ENCODE measurements around the gene PLBD1.

Gene PLBD1, protein sequence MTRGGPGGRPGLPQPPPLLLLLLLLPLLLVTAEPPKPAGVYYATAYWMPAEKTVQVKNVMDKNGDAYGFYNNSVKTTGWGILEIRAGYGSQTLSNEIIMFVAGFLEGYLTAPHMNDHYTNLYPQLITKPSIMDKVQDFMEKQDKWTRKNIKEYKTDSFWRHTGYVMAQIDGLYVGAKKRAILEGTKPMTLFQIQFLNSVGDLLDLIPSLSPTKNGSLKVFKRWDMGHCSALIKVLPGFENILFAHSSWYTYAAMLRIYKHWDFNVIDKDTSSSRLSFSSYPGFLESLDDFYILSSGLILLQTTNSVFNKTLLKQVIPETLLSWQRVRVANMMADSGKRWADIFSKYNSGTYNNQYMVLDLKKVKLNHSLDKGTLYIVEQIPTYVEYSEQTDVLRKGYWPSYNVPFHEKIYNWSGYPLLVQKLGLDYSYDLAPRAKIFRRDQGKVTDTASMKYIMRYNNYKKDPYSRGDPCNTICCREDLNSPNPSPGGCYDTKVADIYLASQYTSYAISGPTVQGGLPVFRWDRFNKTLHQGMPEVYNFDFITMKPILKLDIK

GRCh38 chr12:14567351-14568162 lies at the start of gene PLBD1:
PLBD1 (minus strand) TSS chr12:14567883; CDS start chr12:14567696, 187 bp downstream.
- no peak for FAIRE-seq

- no peak for FAIRE-seq
These were observed 47.0 kb upstream of the PLBD1 start for GRCh38 chr12:14614704-14615121.

GRCh38 chr12:14613718-14614117 lies 46.0 kb upstream of the PLBD1 start:
- FAIRE-seq = no peak

DNA sequence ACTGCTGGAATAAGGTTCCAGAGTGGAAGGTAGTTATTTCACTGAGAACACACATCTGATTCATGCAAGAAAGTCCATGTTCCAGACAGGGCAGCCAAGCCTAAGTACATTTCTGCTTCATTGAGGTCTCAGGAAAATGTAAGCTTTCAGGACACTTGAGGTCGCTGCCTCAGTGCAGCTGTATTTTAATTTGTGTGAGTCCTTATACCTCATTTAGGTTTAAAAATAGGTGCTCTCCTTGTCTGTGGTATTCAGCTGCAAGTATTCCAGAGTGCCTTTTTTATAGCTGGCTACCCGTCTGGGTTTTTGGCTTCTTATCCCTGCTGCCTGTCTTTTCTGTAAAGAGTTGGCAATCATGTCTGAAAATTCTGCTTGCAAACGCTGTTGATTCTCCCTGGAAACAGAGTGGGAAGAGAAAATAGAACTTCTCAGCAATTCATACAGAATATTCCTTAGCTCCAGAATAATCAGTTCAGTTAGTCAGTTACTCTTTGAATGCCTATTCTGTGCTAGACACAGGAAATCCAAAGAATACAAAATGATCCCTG lies 45.3 kb upstream of the PLBD1 start:
- no peak for FAIRE-seq

DNA sequence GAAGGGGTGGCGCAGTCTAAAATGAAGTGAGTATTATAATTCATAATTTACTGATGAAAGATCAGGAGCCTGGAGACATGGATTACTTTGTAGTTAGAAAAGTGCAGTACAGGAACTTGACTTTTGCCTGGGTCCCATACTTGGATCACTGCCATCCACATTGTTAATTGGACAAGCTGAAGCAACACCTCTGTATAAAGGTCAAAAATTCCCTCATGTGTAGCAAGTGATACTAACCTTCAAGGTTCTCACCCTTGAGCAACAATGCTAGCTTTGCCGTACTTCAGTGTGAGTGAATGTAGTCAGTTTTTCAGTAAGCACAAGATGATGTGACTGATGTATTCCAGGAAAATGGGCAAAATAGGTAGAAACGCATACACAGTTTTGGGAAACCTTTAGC lies 44.6 kb upstream of the PLBD1 start:
- FAIRE-seq = no peak

- FAIRE-seq = no peak
These were observed 44.0 kb upstream of the PLBD1 start for GRCh38 chr12:14611640-14612203.

GRCh38 chr12:14607568-14607967 lies 39.9 kb upstream of the PLBD1 start:
- no peak for FAIRE-seq

DNA sequence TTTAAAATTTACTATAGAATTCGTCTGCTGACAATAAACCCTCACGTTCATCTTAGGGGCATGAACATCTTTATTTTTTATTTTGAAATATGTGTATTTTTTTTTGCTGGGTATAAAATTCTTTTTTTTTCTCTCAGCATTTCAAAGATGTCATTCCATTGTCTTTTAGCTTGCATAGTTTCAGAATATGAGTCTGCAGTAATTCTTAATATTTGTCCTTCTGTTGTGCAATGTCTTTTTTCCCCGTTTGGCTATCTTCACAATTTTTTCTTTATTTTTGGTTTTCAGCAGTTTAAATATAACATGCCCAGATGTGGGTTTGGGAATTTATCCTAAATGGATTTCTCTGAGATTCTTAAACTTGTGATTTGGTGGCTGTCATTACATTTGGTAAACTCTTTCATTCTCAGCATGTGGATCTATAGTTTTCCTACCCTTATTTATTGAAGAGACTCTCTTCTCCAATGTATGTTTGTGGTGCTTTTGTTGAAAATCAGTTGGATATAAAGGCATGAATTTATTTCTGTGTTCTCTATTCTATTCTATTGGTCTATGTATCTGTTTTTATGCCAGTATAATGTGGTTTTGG lies 37.8 kb upstream of the PLBD1 start:
- no peak for FAIRE-seq

DNA sequence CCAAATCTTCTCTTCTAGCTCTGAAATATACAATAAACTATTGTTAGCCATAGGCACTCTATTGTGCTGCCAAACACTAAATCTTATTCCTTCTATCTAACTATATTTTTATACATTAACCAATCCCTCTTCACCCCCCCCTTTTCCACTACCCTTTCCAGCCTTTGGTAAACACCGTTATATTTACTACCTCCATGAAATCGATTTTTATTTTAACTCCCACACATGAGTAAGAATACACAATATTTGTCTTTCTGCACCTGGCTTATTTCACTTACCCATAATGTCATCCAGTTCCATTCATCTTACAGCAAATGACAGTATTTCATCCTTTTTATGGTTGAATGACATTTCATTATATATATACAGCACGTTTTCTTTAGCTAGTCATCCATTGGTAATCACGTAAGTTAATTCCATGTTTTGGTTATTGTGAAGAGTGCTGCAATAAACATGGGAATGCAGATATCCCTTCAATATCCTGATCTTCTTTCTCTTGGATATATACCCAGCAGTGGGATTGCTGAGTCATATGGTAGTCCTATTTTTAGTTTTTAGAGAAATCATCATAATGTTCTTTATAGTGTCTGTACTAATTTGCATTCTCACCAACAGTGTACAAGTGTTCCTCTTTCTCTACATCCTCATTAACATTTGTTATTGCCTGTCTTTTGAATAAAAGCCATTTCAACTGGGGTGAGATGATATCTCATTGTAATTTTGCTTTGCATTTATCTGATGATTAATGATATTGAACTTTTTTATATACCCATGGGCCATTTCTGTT lies 34.2 kb upstream of the PLBD1 start:
- FAIRE-seq = no peak

DNA sequence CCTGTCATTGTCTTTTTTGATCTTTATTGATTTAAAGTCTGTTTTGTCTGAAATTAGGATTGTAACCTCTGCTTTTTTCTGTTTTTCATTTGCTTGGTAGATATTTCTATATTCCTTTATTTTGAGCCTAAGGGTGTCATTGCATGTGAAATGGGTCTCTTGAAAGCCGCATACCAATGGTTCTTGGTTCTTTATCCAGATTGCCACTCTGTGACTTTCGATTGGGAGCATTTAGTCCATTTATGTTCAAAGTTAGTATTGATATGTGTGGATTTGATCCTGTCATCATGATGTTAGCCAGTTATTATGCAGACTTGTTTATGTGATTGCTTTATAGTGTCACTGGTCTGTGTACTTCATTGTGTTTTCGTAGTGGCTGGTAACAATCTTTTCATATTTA lies 29.8 kb upstream of the PLBD1 start:
- no peak for FAIRE-seq

DNA sequence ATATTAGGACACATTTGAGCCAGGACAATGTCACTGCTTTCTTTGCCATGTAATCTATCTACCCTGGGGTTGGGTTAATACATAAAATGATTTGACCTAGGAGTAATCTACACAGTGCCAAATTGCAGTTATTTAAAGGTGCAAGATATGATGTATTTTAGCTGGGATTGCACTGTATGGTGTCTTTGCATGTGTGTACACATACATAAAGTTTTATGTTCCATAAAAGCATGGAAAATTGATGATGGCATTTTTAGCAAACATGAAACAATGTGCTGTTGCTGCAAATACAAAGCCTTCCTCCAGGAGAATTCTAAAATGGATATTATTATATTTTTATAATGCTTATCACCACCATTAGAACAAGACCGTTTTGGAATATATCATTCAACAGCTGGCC lies 24.0 kb upstream of the PLBD1 start:
- no peak for FAIRE-seq

GRCh38 chr12:14589169-14590004 lies 21.7 kb upstream of the PLBD1 start:
- FAIRE-seq = no peak

- no peak for FAIRE-seq
These were observed 20.9 kb upstream of the PLBD1 start for GRCh38 chr12:14588571-14588970.

GRCh38 chr12:14578646-14579045 lies 11.0 kb upstream of the PLBD1 start:
- no peak for FAIRE-seq

- no peak for FAIRE-seq
These were observed 9.7 kb upstream of the PLBD1 start for GRCh38 chr12:14577344-14577743.

GRCh38 chr12:14576896-14577295 lies 9.2 kb upstream of the PLBD1 start:
- FAIRE-seq = no peak

DNA sequence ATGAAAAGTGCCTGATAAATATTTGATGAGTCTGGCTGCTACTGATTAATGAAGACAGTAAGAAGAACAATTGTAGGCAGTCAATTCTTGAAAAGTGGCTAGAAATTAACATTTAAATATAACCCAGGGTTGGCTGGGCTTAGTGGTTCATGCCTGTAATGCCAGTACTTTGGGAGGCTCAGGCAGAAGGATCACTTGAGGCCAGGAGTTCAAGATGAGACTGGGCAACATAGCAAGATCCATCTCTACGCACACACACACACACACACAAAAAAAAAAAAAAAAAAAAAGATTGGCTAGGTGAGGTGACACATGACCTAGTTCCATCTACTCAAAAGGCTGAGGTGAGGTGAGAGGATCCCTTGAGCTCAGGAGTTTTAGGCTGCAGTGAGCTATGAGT lies 7.9 kb upstream of the PLBD1 start:
- no peak for FAIRE-seq

DNA sequence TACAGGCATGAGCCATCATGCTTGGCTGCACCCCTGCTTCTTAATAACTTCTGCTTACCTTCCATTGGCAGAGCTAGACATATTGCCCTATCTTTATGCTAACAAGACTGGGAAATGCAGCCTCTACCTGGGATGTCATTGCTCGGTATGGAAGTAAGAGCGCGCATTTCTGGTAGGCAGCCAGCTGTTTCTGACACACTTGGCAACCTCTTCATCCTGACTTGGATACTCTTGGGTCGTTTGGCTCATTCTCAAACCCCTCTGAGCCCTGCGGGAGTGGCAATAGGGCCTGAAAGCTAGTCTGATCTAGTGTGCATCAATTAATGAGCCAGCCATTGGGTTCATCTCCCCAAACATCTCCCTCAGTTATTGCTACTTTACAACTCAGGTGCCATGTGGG lies 5.4 kb upstream of the PLBD1 start:
- no peak for FAIRE-seq

DNA sequence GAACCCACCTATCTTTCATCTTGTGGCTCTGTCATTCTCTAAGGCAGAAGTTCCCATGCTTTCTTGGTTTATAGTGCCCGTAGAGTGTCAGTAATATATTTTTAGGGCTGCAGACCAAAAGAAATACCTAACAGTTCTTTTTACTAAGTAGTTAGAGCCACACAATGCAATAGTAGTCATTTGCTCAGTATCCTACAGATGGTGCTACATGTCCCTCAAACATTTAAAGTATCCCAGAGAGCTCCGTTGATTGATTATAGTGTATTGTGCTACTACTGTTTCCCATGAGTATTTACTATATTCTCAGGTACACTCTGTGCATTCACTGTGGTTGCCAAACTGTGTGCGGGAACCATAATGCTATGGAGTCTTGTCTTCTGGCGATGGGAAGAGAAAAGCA lies 4.7 kb upstream of the PLBD1 start:
- FAIRE-seq = no peak

DNA sequence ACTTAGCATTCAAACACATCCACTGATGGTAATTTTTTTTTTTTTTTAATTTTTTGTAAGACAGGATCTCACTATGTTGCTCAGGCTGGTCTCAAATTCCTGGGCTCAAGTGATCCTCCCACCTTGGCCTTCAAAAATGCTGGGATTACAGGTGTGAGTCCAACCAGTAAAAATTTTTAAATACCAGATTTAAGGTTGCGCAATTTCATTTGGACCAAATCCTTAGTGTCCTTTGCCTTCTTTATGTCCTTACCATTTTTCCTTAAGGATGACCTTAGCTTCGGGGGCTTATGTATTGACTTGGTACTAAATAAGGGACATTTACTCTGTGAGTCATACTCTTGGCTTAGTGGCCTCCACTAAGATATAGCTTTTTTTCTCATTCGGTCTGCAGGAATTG lies 4.1 kb upstream of the PLBD1 start:
- FAIRE-seq = no peak

DNA sequence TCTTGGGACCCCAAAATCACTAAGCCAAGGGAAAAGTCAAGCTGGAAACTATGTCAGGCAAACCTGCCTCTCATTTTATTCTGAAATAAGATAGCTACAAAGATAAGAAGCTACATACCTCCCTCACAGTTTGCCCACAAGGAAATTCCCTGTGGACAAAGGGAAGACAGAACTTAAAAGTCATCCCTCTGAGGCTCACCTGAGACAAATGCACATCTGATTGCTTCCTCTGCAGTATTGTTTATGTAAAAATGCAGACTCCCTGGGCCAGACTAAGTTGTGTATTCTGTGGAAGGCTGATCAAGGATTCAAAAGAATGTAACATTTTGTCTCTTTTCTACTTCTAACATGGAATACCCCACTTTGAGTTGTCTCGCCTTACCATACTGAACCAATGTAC lies 2.5 kb upstream of the PLBD1 start:
- no peak for FAIRE-seq
